CD4-positive, alpha-beta T cell treated with Interleukin-1 beta for 1 hour (primary cell): ENCODE data around the gene FGF7.
"Not testable (repeated sequence)": the region's sequence is repeated elsewhere in the genome, so short reads cannot be mapped to it uniquely, and the experiment has no call there.

ENCODE experiments used
- DNase-seq, 2 donors: peaks; one replicate each; pipeline ENCODE4 v3.0.0-alpha.2; 2020 to 2022

The FGF7 gene

GRCh38 chr15:49495993-49496753, 73.1 kb downstream of the FGF7 start:
- no peak for DNase-seq

GRCh38 chr15:49501586-49501985, 78.5 kb downstream of the FGF7 start:
- no peak for DNase-seq

GRCh38 chr15:49506341-49506740, 83.3 kb downstream of the FGF7 start:
- no peak for DNase-seq

- no peak for DNase-seq
Observed at GRCh38 chr15:49507261-49507660, 84.2 kb downstream of the FGF7 start.

GRCh38 chr15:49512739-49513138, 89.7 kb downstream of the FGF7 start:
- DNase-seq: not testable (repeated sequence)

- DNase-seq: no peak
Observed at GRCh38 chr15:49521802-49522201, 98.8 kb downstream of the FGF7 start.

GRCh38 chr15:49528289-49528688, 105.2 kb downstream of the FGF7 start:
- no peak for DNase-seq

- DNase-seq: no peak
Observed at GRCh38 chr15:49530092-49530491, 107.0 kb downstream of the FGF7 start.
